ENCODE measurements around the gene UBE2L3. TPM values are rescaled to one million over a fixed set of nuclear protein-coding genes. Genes with fewer than 3 reads are reported as not detected.
A peak's percentile ranks its signal among the peaks of the same experiment; 100 is the strongest.
"Not testable (repeated sequence)": the region's sequence is repeated elsewhere in the genome, so short reads cannot be mapped to it uniquely, and the experiment has no call there.

UBE2L3 gene
- 53.8 TPM for polyA plus RNA-seq (ENCODE audit: insufficient read length)
- long read RNA-seq, donor 1, transcript UBE2L3-201 (4 exons, 3,028 nt) = major isoform, 55 of 72 reads
- long read RNA-seq, donor 1, partial matches to known transcripts = 15 of 72 reads
- long read RNA-seq, donor 1, other reads (novel, unspliced or antisense) = 0 of 72 reads
- long read RNA-seq, donor 2, transcript UBE2L3-201 (4 exons, 3,028 nt) = major isoform, 54 of 67 reads
- long read RNA-seq, donor 2, partial matches to known transcripts = 12 of 67 reads
- long read RNA-seq, donor 2, other reads (novel, unspliced or antisense) = 0 of 67 reads
- long read RNA-seq, donor 3, transcript UBE2L3-201 (4 exons, 3,028 nt) = major isoform, 52 of 77 reads
- long read RNA-seq, donor 3, partial matches to known transcripts = 21 of 77 reads
- long read RNA-seq, donor 3, other reads (novel, unspliced or antisense) = 0 of 77 reads
- long read RNA-seq, donor 4, transcript UBE2L3-201 (4 exons, 3,028 nt) = major isoform, 7 of 7 reads
- long read RNA-seq, donor 4, partial matches to known transcripts = 0 of 7 reads
- long read RNA-seq, donor 4, other reads (novel, unspliced or antisense) = 0 of 7 reads
- long read RNA-seq, donor 5, transcript UBE2L3-201 (4 exons, 3,028 nt) = major isoform, 108 of 123 reads
- long read RNA-seq, donor 5, partial matches to known transcripts = 14 of 123 reads
- long read RNA-seq, donor 5, other reads (novel, unspliced or antisense) = 0 of 123 reads
- long read RNA-seq, donor 6, transcript UBE2L3-201 (4 exons, 3,028 nt) = major isoform, 76 of 98 reads
- long read RNA-seq, donor 6, partial matches to known transcripts = 22 of 98 reads
- long read RNA-seq, donor 6, other reads (novel, unspliced or antisense) = 0 of 98 reads
- long read RNA-seq, donor 7, transcript UBE2L3-201 (4 exons, 3,028 nt) = major isoform, 81 of 94 reads
- long read RNA-seq, donor 7, partial matches to known transcripts = 12 of 94 reads
- long read RNA-seq, donor 7, other reads (novel, unspliced or antisense) = 0 of 94 reads
- long read RNA-seq, donor 8, transcript UBE2L3-201 (4 exons, 3,028 nt) = major isoform, 26 of 31 reads
- long read RNA-seq, donor 8, partial matches to known transcripts = 5 of 31 reads
- long read RNA-seq, donor 8, other reads (novel, unspliced or antisense) = 0 of 31 reads

DNA sequence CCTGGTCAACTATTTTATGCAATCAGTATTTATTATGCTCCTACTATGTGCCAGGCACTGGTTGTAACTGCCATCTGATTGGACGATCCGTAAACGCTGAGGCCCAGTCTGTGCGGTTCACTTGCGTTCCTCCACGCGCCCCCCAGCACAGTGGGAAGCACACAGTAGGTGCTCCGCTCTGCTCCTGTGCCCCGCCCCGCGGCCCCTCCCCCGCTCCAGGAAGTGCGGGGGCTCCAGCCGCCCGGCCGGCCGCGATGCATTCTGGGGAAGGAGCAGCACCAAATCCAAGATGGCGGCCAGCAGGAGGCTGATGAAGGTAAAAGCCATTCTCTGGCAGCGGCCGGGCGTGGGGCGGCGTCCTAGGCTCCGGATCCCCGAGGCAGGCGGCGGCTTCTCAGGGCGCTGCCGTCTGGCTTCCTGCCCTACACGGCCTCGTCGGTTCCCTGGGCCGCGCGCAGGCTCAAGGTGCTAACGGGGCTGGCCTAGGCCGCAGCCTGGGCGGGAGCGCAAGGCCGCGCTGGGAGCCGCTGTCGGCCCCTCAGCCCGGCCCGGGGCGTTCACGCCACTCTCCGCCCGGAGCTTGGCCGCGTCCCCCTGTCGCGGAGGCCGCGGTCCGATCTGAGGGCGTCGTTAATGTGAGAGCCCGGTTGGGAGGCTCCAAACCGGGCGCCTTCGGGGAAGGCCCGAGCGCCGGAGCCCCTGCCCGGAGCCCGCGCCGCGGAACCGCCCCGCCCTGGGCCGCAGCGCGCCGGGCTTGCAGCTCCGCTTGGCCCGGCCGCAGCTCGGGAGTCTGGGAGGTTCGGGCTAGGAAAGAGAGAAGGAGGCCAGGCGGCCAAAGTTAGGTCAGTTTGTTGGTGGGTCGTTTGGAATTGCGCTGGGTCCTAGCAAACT lies at the start of gene UBE2L3:
Gene UBE2L3 (plus strand): TSS at position 259 of the 891 bp plus-strand sequence. CDS start 31 bp downstream, at position 290.
- peak; percentile 85 for DNase-seq

DNA sequence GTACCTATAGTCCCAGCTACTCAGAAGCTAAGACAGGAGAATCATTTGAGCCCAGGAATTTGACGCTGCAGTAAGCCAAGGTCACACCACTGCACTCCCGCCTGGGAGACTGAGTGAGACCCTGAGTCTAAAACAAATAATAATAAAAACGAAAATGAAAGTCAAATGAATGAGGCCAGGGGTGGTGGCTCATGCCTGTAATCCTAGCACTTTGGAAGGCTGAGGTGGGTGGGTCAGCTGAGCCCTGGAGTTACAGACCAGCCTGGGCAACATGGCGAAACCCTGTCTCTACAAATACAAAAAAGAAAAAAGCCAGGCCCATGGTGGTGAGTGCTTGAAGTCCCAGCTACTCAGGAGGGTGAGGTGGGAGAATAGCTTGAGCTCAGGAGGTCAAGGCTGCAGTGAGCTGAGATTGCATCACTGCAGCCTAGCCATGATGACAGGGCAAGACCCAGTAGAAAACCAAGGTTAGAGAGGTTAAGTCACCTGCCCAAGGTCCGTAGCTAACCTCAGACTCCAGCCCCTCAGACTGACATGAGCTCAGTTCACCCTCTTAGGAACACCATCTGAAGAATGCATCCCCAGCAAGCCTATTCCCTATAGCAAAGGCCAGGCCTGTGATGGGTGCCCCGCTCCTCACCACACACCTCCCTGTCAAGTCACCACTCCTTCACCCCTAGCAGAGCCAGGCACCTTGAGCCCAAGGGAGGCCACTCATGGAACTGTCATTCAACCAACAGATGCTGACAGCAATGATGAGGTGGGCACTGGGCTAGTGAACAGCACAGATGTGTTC lies 40.6 kb upstream of the UBE2L3 start:
- not testable (repeated sequence) for DNase-seq

DNA sequence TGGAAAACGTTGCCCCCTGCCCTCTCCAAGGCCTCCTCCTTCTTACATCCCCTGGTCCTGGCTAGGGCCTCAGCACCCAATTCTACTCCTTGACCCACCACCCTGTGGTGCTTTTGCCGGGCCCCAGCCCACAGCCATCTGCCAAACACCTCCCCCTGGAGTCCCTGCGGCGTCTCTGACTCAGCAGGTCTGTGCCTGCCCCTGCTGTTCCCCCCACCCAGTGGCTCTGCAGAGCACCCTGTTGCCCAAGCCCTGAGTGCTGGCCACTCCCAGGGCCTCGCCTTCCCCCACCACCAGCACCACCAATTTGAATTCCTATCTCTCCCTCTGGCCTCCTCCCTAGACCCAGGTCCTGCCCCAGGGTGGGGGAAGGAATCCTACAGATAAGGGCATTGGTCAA lies 36.0 kb upstream of the UBE2L3 start:
- not testable (repeated sequence) for DNase-seq

DNA sequence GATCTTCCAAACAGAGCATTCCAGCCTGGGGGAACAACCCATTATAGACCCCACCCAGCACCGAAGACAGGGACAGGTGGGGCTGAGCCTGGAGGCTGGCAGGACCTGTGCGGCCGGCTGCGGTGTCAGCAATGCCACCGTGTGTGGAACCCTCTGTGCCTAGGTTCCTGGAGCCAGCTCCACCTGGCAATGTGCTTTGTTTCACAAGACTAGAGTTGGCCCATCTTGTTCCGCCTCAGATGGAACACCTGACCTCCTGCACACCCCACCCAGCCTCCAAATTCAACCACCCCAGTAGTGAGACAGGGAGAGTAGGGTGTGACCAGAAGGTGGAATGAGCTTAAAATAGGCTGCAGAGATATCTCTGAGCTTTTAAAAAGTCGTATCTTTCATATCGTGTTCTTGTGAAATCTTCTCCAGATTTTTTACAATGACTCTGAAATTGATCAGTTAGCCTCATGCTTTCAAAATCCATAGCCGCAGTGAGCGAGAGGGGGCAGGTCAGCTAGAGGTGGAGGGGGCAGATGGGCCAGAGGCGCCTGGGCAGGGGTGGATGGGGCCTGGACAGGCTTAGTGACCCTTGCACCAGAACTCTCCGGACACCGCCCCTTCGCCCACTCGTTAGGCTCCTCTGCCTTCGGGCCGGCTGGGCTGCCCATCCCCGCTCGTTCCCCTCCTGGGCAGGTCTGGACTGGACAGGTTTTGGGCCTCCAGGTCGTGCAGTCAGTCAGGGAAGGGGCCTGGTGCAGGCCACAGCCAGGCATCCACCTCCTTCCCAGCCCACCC lies 34.5 kb upstream of the UBE2L3 start:
- DNase-seq = not testable (repeated sequence)

DNA sequence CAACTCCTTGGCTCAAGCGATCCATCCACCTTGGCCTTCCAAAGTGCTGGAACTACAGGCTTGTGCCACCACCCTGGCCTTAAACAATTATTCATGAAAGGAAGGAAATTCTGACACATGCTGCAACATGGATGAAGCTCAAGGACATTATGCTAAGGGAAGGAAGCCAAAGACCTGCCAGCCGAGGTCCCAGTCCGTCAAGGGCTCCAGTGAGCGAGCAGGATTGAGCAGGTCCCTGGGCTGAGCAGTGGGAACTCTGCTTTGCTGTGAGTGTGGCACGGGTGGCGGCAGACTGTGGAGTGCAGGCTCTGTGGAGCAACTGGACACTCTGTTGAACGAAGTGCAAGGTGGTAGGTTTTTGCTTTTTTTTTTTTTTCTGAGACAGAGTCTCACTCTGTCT lies 27.7 kb upstream of the UBE2L3 start:
- not testable (repeated sequence) for DNase-seq

DNA sequence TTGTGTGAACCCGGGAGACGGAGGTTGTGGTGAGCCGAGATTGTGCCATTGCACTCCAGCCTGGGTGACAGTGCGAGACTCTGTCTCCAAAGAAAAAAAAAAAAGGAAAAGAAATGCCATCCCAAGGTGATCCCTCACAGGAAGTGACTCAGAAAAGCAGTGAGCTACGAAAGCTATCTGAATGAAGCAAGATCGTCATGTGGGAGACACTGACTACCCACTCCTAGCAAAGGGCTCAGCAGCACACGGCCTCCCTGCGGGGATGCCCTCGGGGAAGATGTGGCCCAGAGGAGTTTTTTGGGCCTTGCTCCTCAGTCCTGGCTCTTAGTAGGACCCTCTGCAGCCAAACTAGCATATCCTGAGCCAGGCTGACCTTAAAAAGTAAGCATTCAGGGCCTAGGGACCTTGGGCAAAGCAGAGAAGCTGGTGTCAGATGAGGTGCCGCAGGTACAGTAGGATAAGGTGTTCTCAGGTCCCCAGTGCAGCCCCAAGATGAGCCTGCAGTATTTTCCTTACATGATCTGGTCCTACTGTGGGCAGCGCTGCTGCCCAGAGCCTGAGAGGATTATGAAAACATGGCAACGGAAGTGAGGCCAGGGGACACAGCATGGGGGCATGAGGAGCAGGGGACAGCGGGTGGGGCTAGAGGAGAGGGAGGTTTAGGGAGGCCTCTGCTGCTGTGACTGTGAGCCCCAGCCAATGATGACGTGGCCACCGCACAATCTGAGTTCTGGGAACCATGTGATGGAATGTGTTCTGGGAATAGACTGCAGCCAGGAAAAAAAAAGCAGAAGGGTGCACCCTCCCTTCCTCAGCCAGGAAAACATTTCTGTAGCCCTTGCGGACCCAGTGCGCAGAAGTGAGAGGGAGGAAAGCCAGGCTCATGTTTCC lies 22.8 kb upstream of the UBE2L3 start:
- not testable (repeated sequence) for DNase-seq

DNA sequence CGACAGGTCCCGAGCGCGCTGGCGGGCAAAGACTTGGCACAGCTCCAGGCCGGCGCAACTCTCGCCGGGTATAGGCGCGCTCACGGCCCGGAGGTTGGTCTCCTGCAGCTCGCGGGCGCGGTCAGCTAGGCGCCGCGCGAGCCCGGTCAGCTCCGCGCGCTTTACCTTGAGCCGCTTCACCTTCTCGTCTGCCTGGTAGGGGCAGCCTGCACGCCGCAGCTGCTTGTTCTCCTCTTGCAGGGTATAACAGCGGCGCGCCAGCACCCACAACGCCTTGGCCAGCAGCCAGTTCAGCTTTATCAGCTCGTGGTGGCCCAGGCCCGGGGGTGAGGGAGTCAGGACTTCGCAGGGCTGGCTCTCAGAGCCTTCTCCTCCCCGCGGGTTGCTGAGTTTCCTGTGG lies 18.0 kb upstream of the UBE2L3 start:
- not testable (repeated sequence) for DNase-seq

DNA sequence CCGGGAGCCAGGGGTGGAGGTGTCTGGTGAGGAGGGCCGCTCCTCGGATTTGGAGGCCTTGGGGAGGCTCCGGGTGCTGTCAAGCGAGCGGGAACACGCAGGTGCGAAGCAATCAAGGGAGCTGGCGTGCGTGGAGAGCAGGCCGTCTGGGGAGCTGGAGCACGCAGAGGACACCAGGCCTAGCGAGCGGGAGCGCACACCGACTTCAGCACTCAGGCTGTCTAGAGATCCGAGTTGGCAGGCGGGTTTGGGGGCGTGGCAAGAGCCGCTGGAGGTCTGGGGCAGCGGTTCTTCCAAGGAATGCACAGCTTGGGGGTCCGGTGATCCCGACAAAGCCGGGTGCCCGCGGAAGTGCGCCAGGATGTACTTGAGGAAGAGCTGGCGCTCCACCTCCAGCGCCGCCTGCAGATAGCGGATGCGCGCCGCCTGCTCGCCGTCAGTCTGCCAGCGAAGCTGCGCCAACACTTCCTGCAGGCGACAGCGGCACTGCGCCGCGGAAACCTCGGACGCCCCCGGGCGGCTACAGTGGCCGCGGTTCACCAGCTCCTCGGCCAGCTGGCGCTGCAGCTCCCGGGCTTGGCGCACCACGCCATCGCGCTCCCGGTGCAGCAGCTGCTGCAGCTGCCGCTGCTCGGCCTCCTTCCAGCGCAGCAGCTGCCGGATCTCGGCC lies 17.4 kb upstream of the UBE2L3 start:
- DNase-seq = not testable (repeated sequence)

DNA sequence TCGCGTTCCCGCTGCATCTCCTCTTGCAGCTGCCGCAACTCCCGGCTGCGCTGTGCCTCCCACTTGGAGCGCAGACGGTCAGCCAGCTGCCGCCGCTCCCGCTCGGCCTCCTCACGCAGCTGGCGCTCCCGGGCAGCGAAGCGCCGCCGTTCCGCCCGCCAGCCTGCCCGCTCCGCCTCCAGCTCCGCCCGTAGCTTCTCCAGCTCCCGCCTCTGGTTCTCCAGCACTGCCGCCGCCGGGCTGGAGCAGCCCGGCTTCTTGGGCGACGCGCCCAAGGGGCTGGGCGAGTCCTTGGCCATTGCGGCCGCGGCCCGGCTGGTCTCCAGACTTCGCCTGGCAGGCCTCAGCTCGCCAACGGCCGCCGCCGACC lies 16.9 kb upstream of the UBE2L3 start:
- not testable (repeated sequence) for DNase-seq

DNA sequence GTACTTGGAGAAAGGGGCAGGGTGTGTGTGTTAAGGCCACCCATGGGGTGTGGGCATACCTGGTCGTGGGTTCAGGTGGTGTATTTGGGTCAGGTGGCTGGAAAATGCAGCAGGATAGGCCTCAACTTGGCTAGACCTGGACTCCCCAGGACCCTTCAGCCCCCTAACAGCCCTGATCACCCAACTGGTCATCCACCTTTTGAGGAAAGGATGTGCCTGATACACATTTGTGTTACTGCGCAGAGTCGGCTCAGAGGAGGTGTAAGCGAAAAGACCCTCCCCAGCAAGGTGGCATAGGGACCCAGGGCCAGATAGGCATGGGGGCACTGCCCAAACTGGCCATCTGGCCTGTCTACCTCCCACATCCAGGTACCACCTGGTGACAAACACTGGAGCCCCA lies 16.2 kb upstream of the UBE2L3 start, which contains the start of gene RIMBP3C:
Gene RIMBP3C (minus strand): TSS at position 101 of the 400 bp plus-strand sequence. CDS start 485 bp downstream, outside the sequence.
- DNase-seq = not testable (repeated sequence)

DNA sequence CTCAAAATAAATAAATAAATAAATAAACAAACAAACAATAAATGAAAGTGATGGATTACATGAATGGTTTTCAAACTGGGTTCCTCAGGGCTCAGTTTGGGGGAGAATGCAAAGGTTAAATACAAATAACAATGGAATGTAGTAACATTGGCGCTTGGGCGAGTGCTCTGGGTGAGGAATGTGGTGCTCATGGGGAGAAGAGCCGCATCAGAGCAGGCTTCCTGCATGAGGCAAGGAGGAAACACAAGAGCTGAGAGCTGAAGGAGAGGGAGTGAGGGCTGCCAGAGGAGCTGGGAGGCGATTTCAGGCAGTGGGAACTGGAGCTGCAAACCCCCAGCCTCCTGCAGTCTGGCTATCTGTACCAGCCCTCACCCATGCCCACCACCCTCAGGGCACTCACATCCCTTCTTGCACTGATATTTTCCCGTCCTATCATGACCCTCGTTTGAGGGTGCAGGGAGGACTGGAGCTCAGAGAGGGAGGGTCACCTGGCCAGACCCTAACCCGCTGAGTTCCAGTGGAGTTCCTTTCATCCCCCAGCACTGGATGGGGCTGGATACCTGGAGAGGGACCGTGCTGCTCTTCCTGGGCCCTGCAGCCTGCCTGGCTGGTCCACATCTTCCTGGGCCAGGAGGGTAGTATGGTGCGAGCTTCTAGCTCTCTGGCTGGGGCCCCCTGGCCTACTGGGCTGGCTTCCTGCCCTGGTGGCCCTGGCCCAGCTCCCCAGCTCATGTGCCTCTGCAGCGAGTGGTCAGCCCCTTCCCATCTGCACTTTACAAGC lies 8.0 kb upstream of the UBE2L3 start:
- DNase-seq = not testable (repeated sequence)

DNA sequence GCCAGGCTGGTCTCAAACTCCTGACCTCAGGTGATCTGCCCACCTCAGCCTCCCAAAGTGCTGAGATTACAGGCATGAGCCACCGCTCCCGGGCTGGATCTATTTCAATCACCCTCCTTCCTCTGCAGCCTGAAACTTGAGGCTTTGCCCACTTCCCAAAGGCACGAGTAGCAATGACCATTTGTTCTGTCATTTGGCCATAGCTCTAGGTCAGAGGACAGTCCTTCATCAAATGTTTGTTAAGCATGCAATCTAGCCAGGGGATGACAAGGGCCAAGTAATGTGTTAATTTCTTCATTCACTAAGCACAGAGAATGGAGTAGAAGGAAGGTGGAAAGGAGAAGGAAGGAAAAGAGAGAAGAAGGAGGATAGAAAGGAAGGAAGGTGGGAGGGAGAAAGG lies 6.9 kb upstream of the UBE2L3 start:
- DNase-seq = not testable (repeated sequence)

DNA sequence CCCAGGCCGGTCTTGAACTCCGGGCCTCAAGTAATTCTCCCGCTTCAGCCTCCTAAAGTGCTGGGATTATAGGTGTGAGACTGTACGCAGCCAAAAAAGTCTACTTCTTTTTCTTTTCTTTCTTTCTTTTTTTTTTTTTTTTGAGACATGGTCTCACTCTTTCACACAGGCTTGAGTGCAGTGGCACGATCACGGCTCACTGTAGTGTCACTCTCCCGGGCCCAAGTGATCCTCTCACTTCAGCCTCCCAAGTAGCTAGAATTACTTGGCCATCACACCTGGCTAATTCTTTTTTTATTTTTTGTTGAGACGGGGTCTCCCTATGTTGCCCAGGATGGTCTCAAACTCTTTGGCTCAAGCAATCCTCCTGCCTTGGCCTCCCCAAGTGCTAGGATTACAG lies 3.6 kb upstream of the UBE2L3 start:
- DNase-seq = no peak

DNA sequence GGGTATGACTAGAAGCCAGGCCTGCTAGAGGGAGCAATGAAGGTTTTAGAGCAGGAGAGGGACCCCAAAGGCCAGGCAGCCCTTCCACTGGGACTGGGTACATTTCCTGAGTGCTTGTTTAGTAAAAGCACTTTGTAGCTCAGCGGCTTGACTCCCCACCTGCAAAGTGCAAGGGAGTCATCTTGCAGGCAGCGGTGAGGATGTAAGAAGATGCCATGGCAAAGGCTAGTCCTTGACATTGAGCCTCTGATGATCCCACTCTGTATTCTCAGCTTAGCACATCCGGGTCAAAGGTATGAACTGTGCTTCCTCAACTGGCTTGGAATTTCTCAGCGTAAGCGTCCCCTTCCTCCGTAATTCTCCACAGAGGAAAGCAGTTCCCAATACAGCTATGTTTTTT lies 3.1 kb upstream of the UBE2L3 start:
- DNase-seq = no peak

DNA sequence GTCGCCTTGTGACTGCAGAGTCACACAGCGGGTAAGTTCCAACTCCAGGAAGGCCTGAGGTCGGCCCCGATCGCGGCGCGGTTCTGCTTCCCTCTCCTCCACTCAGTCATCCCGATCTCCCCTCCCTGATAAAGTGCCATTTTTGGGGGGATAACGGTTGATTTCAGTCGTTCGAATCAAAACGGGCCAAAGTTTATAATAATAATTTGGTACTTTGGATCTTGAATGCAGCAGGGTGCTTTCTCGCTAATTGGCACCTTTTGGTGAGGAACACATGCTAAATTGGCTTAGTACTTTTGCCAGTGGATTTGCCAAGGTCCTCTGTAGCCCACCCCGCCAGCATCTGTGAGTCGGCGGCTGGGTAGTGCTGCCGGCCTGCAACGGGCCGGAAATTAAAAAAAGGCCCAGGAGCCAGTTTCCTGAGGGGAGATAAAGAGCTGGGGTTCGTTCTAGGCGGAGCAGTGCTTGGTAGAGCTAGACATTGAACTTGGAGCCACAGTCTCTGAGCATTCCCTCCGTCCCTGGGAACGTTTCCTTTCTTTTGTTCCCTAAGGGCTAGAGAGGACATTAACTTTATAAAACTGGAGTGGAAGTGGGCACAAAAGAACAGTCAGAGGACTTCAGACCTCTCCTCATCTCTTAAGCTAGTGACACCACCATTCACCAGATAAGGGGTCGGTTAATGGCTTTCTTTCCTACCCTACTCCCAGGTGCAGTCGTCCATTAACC lies 997 bp downstream of the UBE2L3 start:
- DNase-seq = peak; percentile 24

DNA sequence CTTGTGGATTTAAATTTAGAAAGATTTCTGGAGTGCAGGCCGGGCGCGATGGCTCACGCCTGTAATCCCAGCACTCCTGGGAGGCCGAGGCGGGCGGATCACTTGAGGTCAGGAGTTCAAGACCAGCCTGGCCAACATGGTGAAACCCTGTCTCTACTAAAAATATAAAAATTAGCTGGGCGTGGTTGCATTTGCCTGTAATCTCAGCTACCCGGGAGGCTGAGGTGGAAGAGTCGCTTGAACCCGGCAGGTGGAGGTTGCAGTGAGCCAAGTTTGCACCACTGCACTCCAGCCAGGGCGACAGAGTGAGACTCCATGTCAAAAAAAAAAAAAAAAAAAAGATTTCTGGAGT lies 1.5 kb downstream of the UBE2L3 start:
- DNase-seq = not testable (repeated sequence)
